ENCODE data around the gene RAB18.
"Not testable (repeated sequence)": the region's sequence is repeated elsewhere in the genome, so short reads cannot be mapped to it uniquely, and the experiment has no call there.

The RAB18 gene

GRCh38 chr10:27490807-27491206 is 13.3 kb upstream of the RAB18 start:
- H3K4me1 Mint-ChIP-seq, result no peaks in the 10 kb centered on the region
- no peaks in the 10 kb centered on the region for H3K36me3 Mint-ChIP-seq
- H3K9me3 Mint-ChIP-seq, result peaks cover 10% of the 10 kb centered on the region
- no peak for ATAC-seq
- H3K27ac Mint-ChIP-seq, result no peak overlapping the region
- DNase-seq (ENCODE audit: low spot score in 2 of 2), result no peak
- H3K4me3 Mint-ChIP-seq, result no peak overlapping the region

GRCh38 chr10:27494116-27494805 is 9.8 kb upstream of the RAB18 start:
- Mint-ChIP-seq H3K4me1 (no peaks in the 10 kb centered on the region), H3K36me3 (no peaks in the 10 kb centered on the region), H3K9me3 (peaks cover 10% of the 10 kb centered on the region), H3K4me3 (no peak overlapping the region), H3K27ac (no peak overlapping the region)
- DNase-seq (ENCODE audit: low spot score in 2 of 2) (no peak), ATAC-seq (no peak)

GRCh38 chr10:27496137-27496536 is 8.0 kb upstream of the RAB18 start:
- H3K36me3 Mint-ChIP-seq, result no peaks in the 10 kb centered on the region
- H3K27ac Mint-ChIP-seq, result no peak overlapping the region
- H3K4me3 Mint-ChIP-seq, result no peak overlapping the region
- H3K4me1 Mint-ChIP-seq, result no peaks in the 10 kb centered on the region
- H3K9me3 Mint-ChIP-seq, result peaks cover 4% of the 10 kb centered on the region
- DNase-seq (ENCODE audit: low spot score in 2 of 2), result no peak
- no peak for ATAC-seq

GRCh38 chr10:27500096-27500495 is 4.0 kb upstream of the RAB18 start:
- DNase-seq (ENCODE audit: low spot score in 2 of 2) (no peak), ATAC-seq (no peak)
- H3K9me3 Mint-ChIP-seq, result no peaks in the 10 kb centered on the region
- peaks cover 11% of the 10 kb centered on the region for H3K4me1 Mint-ChIP-seq
- no peak overlapping the region for H3K4me3 Mint-ChIP-seq
- peaks cover 15% of the 10 kb centered on the region for H3K36me3 Mint-ChIP-seq
- H3K27ac Mint-ChIP-seq, result no peak overlapping the region

- H3K9me3 Mint-ChIP-seq, result no peaks in the 10 kb centered on the region
- no peak for ATAC-seq
- H3K36me3 Mint-ChIP-seq, result peaks cover 19% of the 10 kb centered on the region
- no peak for DNase-seq (ENCODE audit: low spot score in 2 of 2)
- H3K27ac Mint-ChIP-seq, result no peak overlapping the region
- peaks cover 13% of the 10 kb centered on the region for H3K4me1 Mint-ChIP-seq
- H3K4me3 Mint-ChIP-seq, result no peak overlapping the region
These were observed 3.2 kb upstream of the RAB18 start for GRCh38 chr10:27500886-27501285.

- Mint-ChIP-seq H3K9me3 (no peaks in the 10 kb centered on the region), H3K4me1 (peaks cover 37% of the 10 kb centered on the region), H3K27ac (peak overlapping the region; percentile 99), H3K36me3 (peaks cover 39% of the 10 kb centered on the region), H3K4me3 (peak overlapping the region; percentile 98)
- no peak for DNase-seq (ENCODE audit: low spot score in 2 of 2)
- ATAC-seq, result no peak
These were observed 552 bp upstream of the RAB18 start for GRCh38 chr10:27503498-27504006.

- no peak for ATAC-seq
- H3K4me3 Mint-ChIP-seq, result peak overlapping the region; percentile 98
- no peak for DNase-seq (ENCODE audit: low spot score in 2 of 2)
- H3K27ac Mint-ChIP-seq, result peak overlapping the region; percentile 99
- H3K4me1 Mint-ChIP-seq, result peaks cover 49% of the 10 kb centered on the region
- H3K9me3 Mint-ChIP-seq, result no peaks in the 10 kb centered on the region
- H3K36me3 Mint-ChIP-seq, result peaks cover 40% of the 10 kb centered on the region
These were observed 830 bp downstream of the RAB18 start for GRCh38 chr10:27504808-27505460.

GRCh38 chr10:27505537-27505936 is 1.4 kb downstream of the RAB18 start:
- H3K9me3 Mint-ChIP-seq; ATAC-seq; DNase-seq (ENCODE audit: low spot score in 2 of 2): not testable (repeated sequence)
- Mint-ChIP-seq H3K4me1 (peaks cover 55% of the 10 kb centered on the region), H3K27ac (peak overlapping the region; percentile 58), H3K36me3 (peaks cover 46% of the 10 kb centered on the region), H3K4me3 (peak overlapping the region; percentile 98)

- H3K36me3 Mint-ChIP-seq, result peaks cover 54% of the 10 kb centered on the region
- H3K4me1 Mint-ChIP-seq, result peaks cover 57% of the 10 kb centered on the region
- no peak for ATAC-seq
- peak overlapping the region; percentile 98 for H3K4me3 Mint-ChIP-seq
- H3K27ac Mint-ChIP-seq, result peak overlapping the region; percentile 58
- no peaks in the 10 kb centered on the region for H3K9me3 Mint-ChIP-seq
- no peak for DNase-seq (ENCODE audit: low spot score in 2 of 2)
These were observed 2.2 kb downstream of the RAB18 start for GRCh38 chr10:27506280-27506679.

- Mint-ChIP-seq H3K4me1 (peaks cover 62% of the 10 kb centered on the region), H3K36me3 (peaks cover 80% of the 10 kb centered on the region), H3K4me3 (no peak overlapping the region), H3K27ac (no peak overlapping the region), H3K9me3 (no peaks in the 10 kb centered on the region)
- ATAC-seq (no peak), DNase-seq (ENCODE audit: low spot score in 2 of 2) (no peak)
These were observed 8.4 kb downstream of the RAB18 start for GRCh38 chr10:27512548-27512947.

- DNase-seq (ENCODE audit: low spot score in 2 of 2) (no peak), ATAC-seq (peak; percentile 94)
- no peaks in the 10 kb centered on the region for H3K9me3 Mint-ChIP-seq
- H3K4me3 Mint-ChIP-seq, result peak overlapping the region; percentile 48
- H3K4me1 Mint-ChIP-seq, result peaks cover 63% of the 10 kb centered on the region
- peaks cover 77% of the 10 kb centered on the region for H3K36me3 Mint-ChIP-seq
- peak overlapping the region; percentile 88 for H3K27ac Mint-ChIP-seq
These were observed 9.5 kb downstream of the RAB18 start for GRCh38 chr10:27513451-27514191.

GRCh38 chr10:27514243-27514642 is 10.1 kb downstream of the RAB18 start:
- H3K4me3 Mint-ChIP-seq, result peak overlapping the region; percentile 48
- no peak for DNase-seq (ENCODE audit: low spot score in 2 of 2)
- H3K36me3 Mint-ChIP-seq, result peaks cover 81% of the 10 kb centered on the region
- H3K9me3 Mint-ChIP-seq, result no peaks in the 10 kb centered on the region
- no peak for ATAC-seq
- peaks cover 59% of the 10 kb centered on the region for H3K4me1 Mint-ChIP-seq
- peak overlapping the region; percentile 88 for H3K27ac Mint-ChIP-seq

GRCh38 chr10:27518261-27518660 is 14.2 kb downstream of the RAB18 start:
- H3K27ac Mint-ChIP-seq, result no peak overlapping the region
- no peak overlapping the region for H3K4me3 Mint-ChIP-seq

GRCh38 chr10:27525819-27526218 is 21.7 kb downstream of the RAB18 start:
- Mint-ChIP-seq H3K36me3 (peaks cover 30% of the 10 kb centered on the region), H3K27ac (no peak overlapping the region), H3K4me1 (peaks cover 77% of the 10 kb centered on the region), H3K4me3 (no peak overlapping the region), H3K9me3 (no peaks in the 10 kb centered on the region)
- DNase-seq (ENCODE audit: low spot score in 2 of 2) (no peak), ATAC-seq (peak; percentile 53)

More at GRCh38 chr10:27518261-27518660, 14.2 kb downstream of the RAB18 start:
- Mint-ChIP-seq H3K36me3 (peaks cover 58% of the 10 kb centered on the region), H3K9me3 (no peaks in the 10 kb centered on the region), H3K4me1 (peaks cover 68% of the 10 kb centered on the region)
- no peak for DNase-seq (ENCODE audit: low spot score in 2 of 2)
- peak; percentile 59 for ATAC-seq

- Mint-ChIP-seq H3K4me3 (no peak overlapping the region), H3K9me3 (no peaks in the 10 kb centered on the region), H3K27ac (no peak overlapping the region), H3K4me1 (peaks cover 79% of the 10 kb centered on the region), H3K36me3 (peaks cover 30% of the 10 kb centered on the region)
- DNase-seq (ENCODE audit: low spot score in 2 of 2) (no peak), ATAC-seq (no peak)
These were observed 22.1 kb downstream of the RAB18 start for GRCh38 chr10:27526242-27526641.

All from stimulated activated effector memory CD8-positive, alpha-beta T cell treated with anti-CD3 and anti-CD28 coated beads, Interleukin-12 subunit alpha, Interleukin-12 subunit beta, amount 100 ng/mL, for 72 hours (primary cell).